ENCODE results near the gene RRP36. TPM values are rescaled to one million over a fixed set of nuclear protein-coding genes. Genes with fewer than 3 reads are reported as not detected.
A peak's percentile ranks its signal among the peaks of the same experiment; 100 is the strongest.

The RRP36 gene
- total and polyA plus RNA-seq, 2 of the 8 experiments (the other 6 are each of a cell fraction or from before 2014, with no cell fraction given) = 33.9 to 92.3 TPM

DNA sequence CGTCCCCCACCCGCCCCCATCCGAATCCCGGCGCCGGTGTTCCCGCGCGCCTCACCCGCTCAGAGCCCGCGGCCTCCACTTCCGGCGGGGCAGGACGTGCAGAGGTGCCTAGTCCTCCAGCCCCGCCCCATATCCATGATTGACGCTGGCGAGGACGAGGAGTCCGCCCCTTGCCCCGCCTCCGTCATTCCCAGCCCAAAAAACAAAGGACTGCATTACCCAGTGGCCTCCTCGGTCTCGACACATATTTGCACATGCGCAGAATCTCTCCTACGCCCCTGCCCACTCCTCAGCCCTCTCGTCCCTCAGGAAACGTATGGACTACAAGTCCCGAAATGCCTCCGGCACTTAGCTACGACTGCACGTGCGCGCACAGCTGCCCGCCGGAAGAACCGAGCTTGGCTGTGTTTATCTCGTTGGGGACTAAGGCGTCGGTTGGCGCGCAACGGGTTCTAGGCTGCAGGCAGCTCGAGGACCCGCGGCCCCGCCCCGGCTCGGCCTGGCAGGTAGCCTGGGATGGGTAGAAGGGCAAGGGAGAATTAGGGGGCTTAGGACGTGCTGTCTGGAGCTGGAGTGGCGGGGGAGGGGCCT lies 7.5 kb upstream of the RRP36 start, which contains the start of the genes KLHDC3 and MEA1 (continued):
- no peak for TF ChIP-seq E2F6 (IDR thresholded peaks at IDR 0.05)
- TF ChIP-seq TAF7 (optimal IDR thresholded peaks at IDR 0.05; ENCODE audit: borderline replicate concordance, low read depth, low read length) = peak; percentile 24
- TF ChIP-seq POU5F1 (IDR thresholded peaks at IDR 0.05; ENCODE audit: low read depth, low read length) = no peak
- TF ChIP-seq PHF8 (conservative IDR thresholded peaks at IDR 0.05; ENCODE audit: low read depth, low read length) = 0 out of 2 replicates have a peak, but pooled peaks have one; percentile 14
- no peak for TF ChIP-seq BACH1 (IDR thresholded peaks at IDR 0.05; ENCODE audit: low read length)
- TF ChIP-seq SP1 (IDR thresholded peaks at IDR 0.05; ENCODE audit: low read depth, low read length) = no peak; the same call in 1 of the 2 replicates
- peak in 1 of 2 experiments; percentile 12; a peak in 1 of 4 replicates for TF ChIP-seq RAD21 (IDR thresholded peaks at IDR 0.05 in 1 of 2, conservative IDR thresholded peaks at IDR 0.05 in 1 of 2; ENCODE audit: low read depth in 2 of 2, low read length in 2 of 2)
- TF ChIP-seq RFX5 (IDR thresholded peaks at IDR 0.05; ENCODE audit: borderline replicate concordance, low read depth, low read length) = no peak
- peak; percentile 84 to 98 for TF ChIP-seq SIN3A (conservative IDR thresholded peaks at IDR 0.05 in 1 of 2, IDR thresholded peaks at IDR 0.05 in 1 of 2; ENCODE audit: low read depth in 1 of 2, low read length in 2 of 2)
